Stimulated activated naive B cell treated with anti-CD40 and anti-IgM and Interleukin-4, amounts not matched to agents 10 μg/mL and 1 μg/mL and 100 μg/mL, for 72 hours (primary cell): ENCODE results near the gene SLC44A5.

Experiments used
- ATAC-seq, 2 donors: fragments of 150-1000 bp; cut with Tn5 transposase; replicated peaks; 2 replicates each; pipeline ENCODE4 v1.10.0; 2021; ENCODE audit warnings: moderate library complexity in 1 of 2
- DNase-seq: peaks from one replicate; pipeline ENCODE4 v3.0.0; 2021
- H3K27ac Mint-ChIP-seq: one replicate; pipeline ENCODE4 v1.8.0; 2022; ENCODE audit warnings: mild to moderate bottlenecking, mixed read lengths
- H3K27me3 Mint-ChIP-seq, 2 donors: one replicate each; pipeline ENCODE4 v1.8.0; 2022; ENCODE audit warnings: mixed read lengths in 2 of 2
- H3K36me3 Mint-ChIP-seq, 2 donors: one replicate each; pipeline ENCODE4 v1.8.0; 2022; ENCODE audit warnings: mixed read lengths in 2 of 2, mild to moderate bottlenecking in 1 of 2
- H3K4me1 Mint-ChIP-seq, 2 donors: one replicate each; pipeline ENCODE4 v1.8.0; 2022; ENCODE audit warnings: mixed read lengths in 2 of 2, mild to moderate bottlenecking in 1 of 2
- H3K4me3 Mint-ChIP-seq, 2 donors: one replicate each; pipeline ENCODE4 v1.8.0; 2022; ENCODE audit warnings: mild to moderate bottlenecking in 2 of 2, mixed read lengths in 2 of 2, moderate library complexity in 1 of 2
- H3K9me3 Mint-ChIP-seq, 2 donors: one replicate each; pipeline ENCODE4 v1.8.0; 2022; ENCODE audit warnings: mixed read lengths in 2 of 2, mild to moderate bottlenecking in 1 of 2

Gene SLC44A5

GRCh38 chr1:75559800-75560199 is 51.1 kb downstream of the SLC44A5 start:
- no peak for ATAC-seq
- Mint-ChIP-seq H3K27ac (no peak overlapping the region), H3K27me3 (no peaks in the 10 kb centered on the region), H3K4me1 (no peaks in the 10 kb centered on the region), H3K9me3 (peaks cover 2% of the 10 kb centered on the region in 2 donors), H3K4me3 (no peak overlapping the region), H3K36me3 (no peaks in the 10 kb centered on the region)
- DNase-seq, result no peak

- Mint-ChIP-seq H3K4me3 (no peak overlapping the region), H3K27ac (no peak overlapping the region), H3K9me3 (peaks cover 3 to 4% of the 10 kb centered on the region in 2 donors), H3K27me3 (no peaks in the 10 kb centered on the region), H3K36me3 (no peaks in the 10 kb centered on the region), H3K4me1 (no peaks in the 10 kb centered on the region)
- ATAC-seq (no peak), DNase-seq (no peak)
Observed at GRCh38 chr1:75559136-75559535, 51.8 kb downstream of the SLC44A5 start.

DNA sequence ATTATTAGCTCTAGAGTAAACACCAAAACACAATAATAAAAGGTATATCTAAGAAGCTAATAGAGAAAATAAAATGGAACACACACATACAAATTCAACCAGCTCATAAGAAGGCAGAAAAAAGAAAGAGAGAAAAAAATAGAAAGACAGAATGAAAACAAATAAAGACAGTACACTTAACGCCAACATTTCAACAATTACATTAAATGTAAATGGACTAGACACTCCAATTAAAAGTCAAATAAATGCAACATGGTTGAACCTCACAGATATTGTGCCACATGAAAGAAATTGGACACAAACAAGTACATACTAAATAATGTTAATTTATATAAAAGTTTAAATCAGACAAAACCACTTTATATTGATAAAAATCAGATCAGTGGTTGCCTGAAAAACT is 56.0 kb downstream of the SLC44A5 start:
- DNase-seq, result no peak
- peaks cover 3 to 4% of the 10 kb centered on the region in 2 donors for H3K9me3 Mint-ChIP-seq
- no peaks in the 10 kb centered on the region for H3K4me1 Mint-ChIP-seq
- no peak for ATAC-seq
- no peak overlapping the region for H3K27ac Mint-ChIP-seq
- H3K4me3 Mint-ChIP-seq, result no peak overlapping the region
- no peaks in the 10 kb centered on the region for H3K27me3 Mint-ChIP-seq
- H3K36me3 Mint-ChIP-seq, result no peaks in the 10 kb centered on the region

GRCh38 chr1:75554181-75554580 is 56.7 kb downstream of the SLC44A5 start:
- peaks cover 3 to 4% of the 10 kb centered on the region in 2 donors for H3K9me3 Mint-ChIP-seq
- H3K36me3 Mint-ChIP-seq, result no peaks in the 10 kb centered on the region
- H3K27ac Mint-ChIP-seq, result no peak overlapping the region
- no peak overlapping the region for H3K4me3 Mint-ChIP-seq
- ATAC-seq, result no peak
- H3K4me1 Mint-ChIP-seq, result no peaks in the 10 kb centered on the region
- no peaks in the 10 kb centered on the region for H3K27me3 Mint-ChIP-seq
- DNase-seq, result no peak

- Mint-ChIP-seq H3K27ac (no peak overlapping the region), H3K36me3 (no peaks in the 10 kb centered on the region), H3K4me3 (no peak overlapping the region), H3K4me1 (no peaks in the 10 kb centered on the region), H3K27me3 (no peaks in the 10 kb centered on the region), H3K9me3 (peaks cover 3 to 4% of the 10 kb centered on the region in 2 donors)
- DNase-seq (no peak), ATAC-seq (no peak)
Observed at GRCh38 chr1:75550559-75550958, 60.4 kb downstream of the SLC44A5 start.

GRCh38 chr1:75548721-75549480 is 62.0 kb downstream of the SLC44A5 start:
- Mint-ChIP-seq H3K4me1 (no peaks in the 10 kb centered on the region), H3K27me3 (no peaks in the 10 kb centered on the region), H3K27ac (no peak overlapping the region), H3K4me3 (no peak overlapping the region), H3K36me3 (no peaks in the 10 kb centered on the region), H3K9me3 (peaks cover 0 to 3% of the 10 kb centered on the region in 2 donors)
- DNase-seq, result no peak
- no peak for ATAC-seq

DNA sequence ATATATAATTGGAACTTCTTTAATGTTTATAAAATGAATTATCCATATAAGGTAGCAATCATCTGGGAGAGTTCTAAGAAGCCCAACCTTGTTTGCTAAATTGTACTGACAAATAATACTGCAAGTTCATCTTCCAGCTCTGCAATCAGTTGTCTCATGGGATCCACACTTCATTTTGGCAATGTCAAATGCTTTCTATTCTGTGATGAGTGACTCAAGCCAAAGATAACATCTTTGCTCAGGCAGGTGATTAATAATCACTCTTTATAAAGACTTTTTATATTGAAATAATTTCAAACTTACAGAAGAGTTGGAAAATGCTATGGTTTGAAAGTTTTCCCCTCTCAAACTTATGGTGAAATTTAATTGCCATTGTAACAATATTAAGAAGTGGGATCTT is 67.2 kb downstream of the SLC44A5 start:
- Mint-ChIP-seq H3K4me3 (no peak overlapping the region), H3K27me3 (no peaks in the 10 kb centered on the region), H3K4me1 (no peaks in the 10 kb centered on the region), H3K36me3 (no peaks in the 10 kb centered on the region), H3K27ac (no peak overlapping the region), H3K9me3 (peaks cover 0 to 3% of the 10 kb centered on the region in 2 donors)
- DNase-seq (no peak), ATAC-seq (no peak)

GRCh38 chr1:75542818-75543570 is 67.9 kb downstream of the SLC44A5 start:
- Mint-ChIP-seq H3K27me3 (no peaks in the 10 kb centered on the region), H3K4me1 (no peaks in the 10 kb centered on the region), H3K4me3 (no peak overlapping the region), H3K27ac (no peak overlapping the region), H3K36me3 (no peaks in the 10 kb centered on the region), H3K9me3 (peaks cover 0 to 3% of the 10 kb centered on the region in 2 donors)
- DNase-seq, result no peak
- no peak for ATAC-seq

DNA sequence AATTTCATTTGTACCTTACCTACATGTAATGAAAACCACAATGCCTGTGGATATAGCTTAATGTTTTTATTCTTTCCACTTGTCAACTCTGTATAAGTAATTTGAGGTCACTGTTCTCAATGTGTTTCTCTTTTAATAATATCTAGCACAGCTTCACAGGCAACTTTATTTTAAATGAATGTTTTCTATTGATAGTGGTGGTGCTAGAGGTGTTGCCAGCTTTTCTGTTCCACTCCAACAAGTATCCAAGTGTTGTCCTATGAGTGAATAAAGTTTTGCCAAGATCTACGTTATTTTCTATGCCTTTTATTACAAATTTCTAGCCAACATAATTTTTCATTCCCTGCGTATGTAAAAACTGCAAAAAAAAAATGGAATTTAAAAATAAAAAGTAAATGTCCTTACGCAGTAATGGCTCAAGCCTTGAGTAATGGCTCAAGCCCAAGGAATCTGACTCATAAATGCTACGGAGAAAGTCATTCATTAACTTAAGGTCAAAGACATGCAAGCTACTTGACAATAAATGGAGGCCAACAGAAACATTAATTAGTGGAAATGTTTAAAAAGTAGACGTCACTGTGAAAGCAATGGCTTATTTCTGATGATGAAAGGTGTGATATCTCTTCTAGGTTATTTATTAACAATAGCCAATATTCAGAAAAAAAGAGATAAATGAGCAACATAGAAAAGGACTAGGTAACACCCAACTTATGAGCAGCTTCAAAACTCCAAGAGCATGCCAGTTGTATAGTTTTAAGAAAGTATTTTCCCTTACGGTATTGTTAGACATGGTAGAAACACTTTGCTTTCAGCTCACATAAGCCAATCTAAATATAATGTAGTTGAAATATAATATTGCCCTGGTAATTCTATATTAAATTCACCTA is 71.4 kb downstream of the SLC44A5 start:
- Mint-ChIP-seq H3K27ac (no peak overlapping the region), H3K9me3 (no peaks in the 10 kb centered on the region), H3K27me3 (no peaks in the 10 kb centered on the region), H3K36me3 (no peaks in the 10 kb centered on the region), H3K4me3 (no peak overlapping the region), H3K4me1 (no peaks in the 10 kb centered on the region)
- DNase-seq, result no peak
- ATAC-seq, result no peak

- no peak overlapping the region for H3K4me3 Mint-ChIP-seq
- ATAC-seq (no peak), DNase-seq (no peak)
- H3K4me1 Mint-ChIP-seq, result no peaks in the 10 kb centered on the region
- no peak overlapping the region for H3K27ac Mint-ChIP-seq
- no peaks in the 10 kb centered on the region for H3K36me3 Mint-ChIP-seq
- H3K9me3 Mint-ChIP-seq, result no peaks in the 10 kb centered on the region
- H3K27me3 Mint-ChIP-seq, result no peaks in the 10 kb centered on the region
Observed at GRCh38 chr1:75533085-75533484, 77.8 kb downstream of the SLC44A5 start.

- H3K4me1 Mint-ChIP-seq, result no peaks in the 10 kb centered on the region
- H3K9me3 Mint-ChIP-seq, result no peaks in the 10 kb centered on the region
- no peaks in the 10 kb centered on the region for H3K27me3 Mint-ChIP-seq
- ATAC-seq (no peak), DNase-seq (no peak)
- H3K4me3 Mint-ChIP-seq, result no peak overlapping the region
- no peaks in the 10 kb centered on the region for H3K36me3 Mint-ChIP-seq
- H3K27ac Mint-ChIP-seq, result no peak overlapping the region
Observed at GRCh38 chr1:75531570-75531969, 79.3 kb downstream of the SLC44A5 start.

GRCh38 chr1:75529488-75529887 is 81.4 kb downstream of the SLC44A5 start:
- no peaks in the 10 kb centered on the region for H3K27me3 Mint-ChIP-seq
- no peaks in the 10 kb centered on the region for H3K4me1 Mint-ChIP-seq
- H3K4me3 Mint-ChIP-seq, result no peak overlapping the region
- no peaks in the 10 kb centered on the region for H3K9me3 Mint-ChIP-seq
- no peaks in the 10 kb centered on the region for H3K36me3 Mint-ChIP-seq
- no peak overlapping the region for H3K27ac Mint-ChIP-seq
- DNase-seq (no peak), ATAC-seq (no peak)

DNA sequence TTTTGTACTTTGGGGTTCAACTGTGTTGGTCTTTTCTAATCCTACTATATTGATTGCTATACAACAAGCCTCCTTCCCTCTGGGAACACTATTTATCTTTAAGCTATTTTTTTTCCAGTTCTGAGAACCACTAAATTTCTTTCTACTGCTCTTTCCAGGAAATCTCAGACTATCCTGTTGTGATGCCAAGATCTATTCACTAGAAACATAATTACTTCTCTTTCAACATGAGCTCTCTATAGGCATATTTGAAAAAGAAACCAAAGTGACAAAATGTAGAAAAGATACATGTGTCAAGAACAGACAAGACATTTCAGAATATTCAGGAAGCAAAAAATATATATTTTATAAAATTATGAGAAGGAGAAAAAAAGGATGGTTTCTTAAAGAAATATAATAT is 82.9 kb downstream of the SLC44A5 start:
- H3K4me1 Mint-ChIP-seq, result no peaks in the 10 kb centered on the region
- H3K27me3 Mint-ChIP-seq, result no peaks in the 10 kb centered on the region
- H3K27ac Mint-ChIP-seq, result no peak overlapping the region
- no peaks in the 10 kb centered on the region for H3K36me3 Mint-ChIP-seq
- H3K4me3 Mint-ChIP-seq, result no peak overlapping the region
- DNase-seq, result no peak
- peaks cover 0 to 1% of the 10 kb centered on the region in 2 donors for H3K9me3 Mint-ChIP-seq
- no peak for ATAC-seq

- Mint-ChIP-seq H3K9me3 (peaks cover 0 to 1% of the 10 kb centered on the region in 2 donors), H3K4me1 (no peaks in the 10 kb centered on the region), H3K36me3 (no peaks in the 10 kb centered on the region), H3K27me3 (no peaks in the 10 kb centered on the region), H3K4me3 (no peak overlapping the region), H3K27ac (no peak overlapping the region)
- ATAC-seq (no peak), DNase-seq (no peak)
Observed at GRCh38 chr1:75522389-75522788, 88.5 kb downstream of the SLC44A5 start.
